Measurements from ENCODE around the gene EBLN1. TPM values are rescaled to one million over a fixed set of nuclear protein-coding genes. Genes with fewer than 3 reads are reported as not detected.

EBLN1 gene
- total and polyA plus RNA-seq, 2 of the 13 experiments (the other 11 are each of a cell fraction or from before 2014, with no cell fraction given): not detected

- no peak for TF ChIP-seq TBX3 (IDR thresholded peaks at IDR 0.05; ENCODE audit: borderline replicate concordance)
- 0 out of 2 replicates have a peak, but pooled peaks have one; percentile 42 for TF ChIP-seq ZNF138 (CRISPR knock-in tag; IDR thresholded peaks at IDR 0.05; ENCODE audit: low read depth)
- no peak for TF ChIP-seq ZHX1 (CRISPR knock-in tag; IDR thresholded peaks at IDR 0.05; ENCODE audit: low read depth)
- TF ChIP-seq ZNF235 (CRISPR knock-in tag; IDR thresholded peaks at IDR 0.05; ENCODE audit: borderline replicate concordance): peak; percentile 35; the same call in 1 of the 2 replicates
- peak; percentile 98 for TF ChIP-seq ZNF512B (CRISPR knock-in tag; IDR thresholded peaks at IDR 0.05; ENCODE audit: borderline replicate concordance)
- peak; percentile 68; the same call in 1 of the 2 replicates for TF ChIP-seq KMT2A (CRISPR knock-in tag; IDR thresholded peaks at IDR 0.05)
- TF ChIP-seq ZNF484 (CRISPR knock-in tag; IDR thresholded peaks at IDR 0.05; ENCODE audit: borderline replicate concordance, low read depth): no peak
- TF ChIP-seq MED13 (CRISPR knock-in tag; IDR thresholded peaks at IDR 0.05): no peak
- peak; percentile 96 for TF ChIP-seq MYPOP (CRISPR knock-in tag; IDR thresholded peaks at IDR 0.05)
- TF ChIP-seq NFE2L2 (IDR thresholded peaks at IDR 0.05; ENCODE audit: low read length): no peak
- no peak for TF ChIP-seq HNRNPL (IDR thresholded peaks at IDR 0.05; ENCODE audit: low read depth, low read length)
- no peak for TF ChIP-seq RAD21 (CRISPR knock-in tag; IDR thresholded peaks at IDR 0.05)
- TF ChIP-seq ETV6 (CRISPR knock-in tag; conservative IDR thresholded peaks at IDR 0.05): 0 out of 2 replicates have a peak, but pooled peaks have one; percentile 50
- no peak for TF ChIP-seq ATF7 (IDR thresholded peaks at IDR 0.05)
- no peak for TF ChIP-seq ATF7 (CRISPR knock-in tag; IDR thresholded peaks at IDR 0.05)
- TF ChIP-seq HNRNPH1 (optimal IDR thresholded peaks at IDR 0.05; ENCODE audit: low read depth, low read length): no peak
- 0 out of 2 replicates have a peak, but pooled peaks have one; percentile 49 for TF ChIP-seq ATF7-NPFF (CRISPR knock-in tag; IDR thresholded peaks at IDR 0.05; ENCODE audit: low read depth)
- TF ChIP-seq MTA3 (CRISPR knock-in tag; IDR thresholded peaks at IDR 0.05): no peak
- no peak for TF ChIP-seq ZBTB33 (CRISPR knock-in tag; IDR thresholded peaks at IDR 0.05)
- TF ChIP-seq KDM2A (CRISPR knock-in tag; IDR thresholded peaks at IDR 0.05; ENCODE audit: borderline replicate concordance, low read depth): peak; percentile 92
Measured at GRCh38 chr10:22228943-22229801, 11.4 kb upstream of the EBLN1 start (continued).
